NCI-H2196 (cell line): ENCODE results near the gene TAP2.
"Not testable (repeated sequence)": the region's sequence is repeated elsewhere in the genome, so short reads cannot be mapped to it uniquely, and the experiment has no call there.

Experiments used
- DNase-seq: peaks from one replicate; lab custom pipeline; 2025; ENCODE audit not compliant: unreplicated experiment; lab: John Stamatoyannopoulos, UW

TAP2 gene

GRCh38 chr6:32835167-32835893, 3.2 kb downstream of the TAP2 start:
- no peak for DNase-seq

- no peak for DNase-seq
Observed at GRCh38 chr6:32833664-32834063, 4.9 kb downstream of the TAP2 start.

GRCh38 chr6:32832535-32832934, 6.0 kb downstream of the TAP2 start:
- no peak for DNase-seq

DNA sequence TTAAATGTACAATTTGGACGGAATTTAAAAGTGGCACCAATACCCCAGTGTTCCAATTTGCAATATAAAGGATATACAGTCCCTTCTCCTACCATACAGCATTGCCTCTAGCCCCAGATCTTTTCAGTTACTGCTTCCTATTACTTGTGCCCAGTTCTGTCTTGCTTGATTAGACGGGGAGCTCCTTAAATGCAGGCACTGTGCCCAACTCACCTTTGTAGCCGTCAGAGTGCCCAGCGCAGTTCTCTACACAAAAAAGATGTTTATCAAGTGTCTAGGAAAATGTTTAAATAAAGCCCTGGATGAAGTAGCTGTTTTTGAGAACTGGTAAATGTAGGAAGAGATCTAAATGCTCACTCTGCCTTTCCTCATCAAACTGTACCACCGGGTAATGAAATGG, 7.6 kb downstream of the TAP2 start:
- no peak for DNase-seq

DNA sequence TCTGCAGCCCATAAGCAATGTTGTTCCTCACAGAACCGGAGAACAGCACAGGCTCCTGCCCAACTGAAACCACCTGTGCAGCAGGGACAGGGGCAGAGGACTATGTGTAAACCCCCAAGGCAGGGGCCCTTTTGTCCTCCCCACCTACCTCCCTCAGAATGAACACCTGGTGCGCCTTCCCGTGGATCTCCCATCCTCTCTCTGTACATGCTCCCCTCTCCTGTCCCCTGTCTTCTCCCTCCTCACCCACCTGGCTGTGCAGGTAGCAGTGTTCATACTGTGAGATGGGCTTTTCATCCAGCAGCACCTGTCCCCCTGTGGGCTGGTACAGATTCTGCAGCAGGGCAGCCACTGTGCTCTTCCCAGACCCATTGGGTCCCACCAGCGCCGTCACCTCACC, 8.5 kb downstream of the TAP2 start:
- no peak for DNase-seq

GRCh38 chr6:32829495-32829894, 9.0 kb downstream of the TAP2 start:
- DNase-seq = no peak

GRCh38 chr6:32827025-32827424, 11.5 kb downstream of the TAP2 start:
- DNase-seq = no peak

DNA sequence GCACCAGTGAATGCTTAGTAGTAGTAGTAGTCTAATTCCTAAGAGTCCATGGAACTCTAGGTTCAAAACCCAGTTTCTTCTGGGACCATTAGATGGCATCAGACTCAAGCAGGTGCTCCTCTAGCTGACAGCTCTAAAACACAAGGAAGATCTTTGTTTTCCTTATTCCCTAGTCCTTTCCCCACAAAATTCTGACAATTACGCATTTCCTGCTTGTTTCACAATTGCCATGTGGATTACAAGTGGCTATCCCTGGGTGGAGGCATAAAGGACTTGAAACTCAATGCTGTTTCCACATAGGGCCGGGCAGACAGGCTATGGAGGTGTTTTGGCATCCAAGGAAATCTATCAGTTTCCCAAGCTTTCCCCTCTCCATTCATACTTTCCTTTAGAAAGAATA, 12.6 kb downstream of the TAP2 start:
- peak; percentile 24 for DNase-seq

DNA sequence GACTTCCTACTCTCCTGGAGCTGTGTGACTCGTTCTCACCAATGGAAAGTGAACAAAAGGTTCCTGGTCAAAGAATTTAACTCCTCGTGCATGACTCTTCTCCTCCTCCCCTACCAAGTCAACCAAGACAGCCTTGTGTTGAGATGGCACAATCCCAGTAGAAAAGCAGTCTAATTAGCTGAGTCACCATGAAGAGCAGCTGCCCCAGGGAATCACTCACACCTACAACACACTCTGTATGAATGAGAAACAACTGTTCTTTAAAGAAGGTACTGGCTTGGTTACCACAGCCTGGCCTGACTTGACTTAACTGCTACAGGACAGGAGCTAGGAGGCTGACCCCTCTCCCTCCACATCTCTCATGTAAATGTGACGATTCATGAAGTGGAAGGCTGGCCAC, 18.8 kb downstream of the TAP2 start:
- DNase-seq = no peak

DNA sequence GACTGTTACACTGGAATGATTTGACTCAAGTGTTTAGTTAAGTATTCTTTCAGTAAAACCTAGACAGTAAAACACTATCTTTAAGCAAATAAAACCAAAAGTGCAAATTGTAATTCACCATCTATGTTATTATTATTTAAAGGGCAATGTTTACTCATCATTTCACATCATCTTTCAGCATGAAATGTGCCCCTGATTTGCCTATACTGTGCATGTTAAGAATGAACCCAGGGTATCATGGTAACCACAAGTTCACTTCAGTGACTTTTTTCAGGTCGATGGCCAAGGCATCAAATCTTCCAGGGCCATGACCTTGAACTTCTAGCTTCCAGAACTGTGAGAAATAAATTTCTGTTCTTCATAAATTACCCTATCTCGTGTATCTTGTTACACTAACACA, 19.7 kb downstream of the TAP2 start:
- DNase-seq = no peak

GRCh38 chr6:32816746-32817204, 21.8 kb downstream of the TAP2 start, which contains the start of gene HLA-DOB:
Gene HLA-DOB (minus strand): TSS chr6:32817002. CDS start chr6:32816951, 51 bp downstream.
- no peak for DNase-seq

GRCh38 chr6:32815996-32816395, 22.5 kb downstream of the TAP2 start:
- no peak for DNase-seq

- DNase-seq = no peak
Observed at GRCh38 chr6:32815115-32815514, 23.4 kb downstream of the TAP2 start.

DNA sequence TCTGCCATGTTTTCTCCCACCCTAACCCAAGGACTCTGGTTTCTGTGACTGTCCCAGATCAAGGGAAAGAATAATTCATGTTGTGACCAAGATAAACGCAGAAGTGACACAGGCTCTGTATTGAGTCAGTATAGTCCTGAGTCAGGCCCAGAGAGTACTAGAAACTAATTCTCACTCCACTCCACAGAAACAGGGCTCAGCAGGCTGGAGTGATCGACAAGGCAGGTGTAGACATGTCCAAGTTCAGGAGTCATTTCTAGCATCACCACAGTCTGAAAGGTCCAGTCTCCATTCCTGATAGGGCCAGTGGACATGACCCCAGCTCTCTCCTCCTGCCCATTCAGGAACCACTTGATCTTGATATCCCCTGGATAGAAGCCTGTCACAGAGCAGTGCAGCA, 24.4 kb downstream of the TAP2 start:
- DNase-seq = no peak

- DNase-seq = no peak
Observed at GRCh38 chr6:32809171-32809570, 29.4 kb downstream of the TAP2 start.

- DNase-seq = no peak
Observed at GRCh38 chr6:32807020-32807580, 31.4 kb downstream of the TAP2 start.

- DNase-seq = not testable (repeated sequence)
Observed at GRCh38 chr6:32805404-32805803, 33.1 kb downstream of the TAP2 start.

DNA sequence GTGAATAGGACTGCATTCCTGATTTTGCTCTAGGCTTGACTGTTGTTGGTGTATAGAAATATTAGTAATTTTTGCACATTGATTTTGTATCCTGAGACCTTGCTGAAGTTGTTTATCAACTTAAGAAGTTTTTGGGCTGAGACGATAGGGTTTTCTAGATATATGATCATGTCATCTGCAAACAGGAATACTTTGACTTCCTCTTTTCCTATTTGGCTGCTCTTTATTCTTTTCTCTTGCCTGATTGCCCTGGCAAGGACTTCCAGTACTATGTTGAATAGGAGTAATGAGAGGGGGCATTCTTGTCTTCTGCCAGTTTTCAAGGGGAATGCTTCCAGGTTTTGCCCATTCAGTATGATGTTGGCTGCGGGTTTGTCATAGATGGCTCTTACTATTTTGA, 35.1 kb downstream of the TAP2 start:
- DNase-seq = no peak

GRCh38 chr6:32799740-32800139, 38.8 kb downstream of the TAP2 start:
- no peak for DNase-seq

- DNase-seq = no peak
Observed at GRCh38 chr6:32799168-32799567, 39.4 kb downstream of the TAP2 start.

DNA sequence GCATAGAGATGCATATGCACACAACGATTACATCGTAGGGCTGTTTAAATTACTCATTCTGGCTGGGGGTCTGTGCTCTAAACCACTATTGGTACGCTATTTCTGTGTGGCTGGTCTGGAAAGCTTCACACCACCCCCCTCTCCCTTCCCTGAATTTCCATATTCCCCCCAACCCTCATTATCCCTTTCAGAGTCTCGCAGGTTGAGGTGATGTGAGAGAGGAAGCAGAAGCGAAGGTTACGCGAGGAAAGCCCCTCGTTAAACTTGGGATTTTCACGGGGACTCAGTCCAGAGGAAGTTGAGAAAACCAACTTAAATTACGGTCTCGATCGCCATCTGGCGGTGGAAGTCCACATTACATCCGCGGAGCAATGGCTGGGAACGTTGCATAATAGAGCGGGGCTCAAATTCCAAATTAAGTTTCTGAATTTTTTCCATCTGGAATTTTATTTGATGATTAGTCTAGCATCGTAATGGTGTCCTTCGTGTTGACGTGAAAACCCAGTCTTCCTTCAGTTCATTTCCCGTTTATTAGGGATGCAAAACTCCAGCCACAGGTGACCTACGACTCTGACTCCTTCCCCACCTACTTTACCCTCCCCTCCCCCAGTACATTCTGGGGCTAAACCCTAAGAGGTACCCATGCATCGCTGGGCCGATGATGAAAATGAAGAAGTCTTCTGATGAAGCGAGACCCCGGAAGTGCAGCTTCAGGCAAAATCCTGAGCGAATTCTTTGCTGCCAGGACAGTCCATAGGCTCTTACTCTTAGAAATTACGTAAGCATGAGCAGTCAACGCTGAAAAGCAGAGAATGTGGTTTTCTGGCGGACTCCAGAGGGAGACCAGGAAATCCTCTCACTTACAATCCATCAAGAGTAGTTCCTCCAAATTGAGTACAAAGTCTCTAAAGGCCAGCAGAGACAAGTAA, 41.4 kb downstream of the TAP2 start:
- peak; percentile 63 for DNase-seq

DNA sequence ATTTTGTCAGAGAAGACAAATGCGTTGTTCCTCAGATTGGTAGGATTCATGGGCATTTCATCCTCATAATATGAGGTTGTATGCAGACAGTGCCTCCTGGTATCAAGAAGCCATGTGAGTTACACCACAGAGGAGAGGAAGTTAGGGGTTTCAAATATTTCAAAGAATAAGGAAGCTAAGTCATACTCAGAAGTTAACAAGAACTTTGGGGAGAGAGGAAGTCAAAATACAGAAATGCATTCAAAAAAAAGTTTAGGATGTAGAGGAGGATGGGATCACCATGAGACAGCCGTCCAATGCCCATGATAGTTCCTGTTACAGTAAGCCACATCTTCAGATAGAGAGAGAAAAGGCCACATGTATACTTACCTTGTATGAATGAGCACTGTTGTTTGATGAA, 44.0 kb downstream of the TAP2 start:
- no peak for DNase-seq
